OCI-LY1 (cell line): ENCODE results near the gene CAB39L.

Experiments used
- CTCF ChIP-seq: fragments of 200-600 bp; sonication (generic), shearing (Covaris generic); IDR thresholded peaks from 2 replicates; pipeline ENCODE4 v1.5.1; 2017; ENCODE audit warnings: mild to moderate bottlenecking, antibody characterized with exemption, low read length, moderate library complexity, mixed read lengths
- EZH2 ChIP-seq: fragments of 200-600 bp; sonication (generic), shearing (Covaris generic); IDR thresholded peaks from 2 replicates; pipeline ENCODE4 v1.8.0; 2017; ENCODE audit warnings: borderline replicate concordance, mixed run types, mild to moderate bottlenecking, antibody characterized with exemption, low read length, moderate library complexity, mixed read lengths

- no peak for TF ChIP-seq CTCF
- no peak for TF ChIP-seq EZH2
Measured at GRCh38 chr13:49407068-49407467, 36.8 kb downstream of the CAB39L start.
